Fibroblast of skin of left biceps (primary cell): Measurements from ENCODE around the gene HOXB3.

Experiments
- DNase-seq, 2 experiments: peaks; one replicate each; pipeline ENCODE4 v3.0.0-alpha.2; 2013; ENCODE audit warnings: low read depth in 2 of 2

The HOXB3 gene

GRCh38 chr17:48500435-48501426 lies 89.3 kb downstream of the HOXB3 start:
- no peak for DNase-seq

GRCh38 chr17:48499735-48500434 lies 90.2 kb downstream of the HOXB3 start:
- no peak for DNase-seq

DNA sequence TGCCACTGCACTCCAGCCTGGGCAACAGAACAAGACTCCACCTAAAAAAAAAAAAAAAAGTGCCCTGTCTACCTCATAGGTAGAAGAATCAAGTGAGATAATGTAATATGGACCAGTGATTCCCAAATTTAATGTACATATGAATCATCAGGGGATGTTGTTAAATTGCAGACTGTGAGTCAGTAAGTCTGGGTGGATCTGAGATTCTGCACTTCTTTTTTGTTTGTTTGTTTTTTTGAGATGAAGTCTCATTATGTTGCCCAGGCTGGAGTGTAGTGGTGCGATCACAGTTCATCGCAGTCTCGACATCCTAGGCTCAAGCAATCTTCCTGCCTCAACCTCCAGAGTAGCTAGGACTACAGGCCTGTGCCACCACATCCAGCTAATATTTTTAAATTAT lies 90.8 kb downstream of the HOXB3 start:
- no peak for DNase-seq
